ENCODE results near the gene KCNT2.

- TF ChIP-seq, protein P1, sequence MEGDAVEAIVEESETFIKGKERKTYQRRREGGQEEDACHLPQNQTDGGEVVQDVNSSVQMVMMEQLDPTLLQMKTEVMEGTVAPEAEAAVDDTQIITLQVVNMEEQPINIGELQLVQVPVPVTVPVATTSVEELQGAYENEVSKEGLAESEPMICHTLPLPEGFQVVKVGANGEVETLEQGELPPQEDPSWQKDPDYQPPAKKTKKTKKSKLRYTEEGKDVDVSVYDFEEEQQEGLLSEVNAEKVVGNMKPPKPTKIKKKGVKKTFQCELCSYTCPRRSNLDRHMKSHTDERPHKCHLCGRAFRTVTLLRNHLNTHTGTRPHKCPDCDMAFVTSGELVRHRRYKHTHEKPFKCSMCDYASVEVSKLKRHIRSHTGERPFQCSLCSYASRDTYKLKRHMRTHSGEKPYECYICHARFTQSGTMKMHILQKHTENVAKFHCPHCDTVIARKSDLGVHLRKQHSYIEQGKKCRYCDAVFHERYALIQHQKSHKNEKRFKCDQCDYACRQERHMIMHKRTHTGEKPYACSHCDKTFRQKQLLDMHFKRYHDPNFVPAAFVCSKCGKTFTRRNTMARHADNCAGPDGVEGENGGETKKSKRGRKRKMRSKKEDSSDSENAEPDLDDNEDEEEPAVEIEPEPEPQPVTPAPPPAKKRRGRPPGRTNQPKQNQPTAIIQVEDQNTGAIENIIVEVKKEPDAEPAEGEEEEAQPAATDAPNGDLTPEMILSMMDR (IDR thresholded peaks at IDR 0.05) = no peak
- TF ChIP-seq POLR2A (IDR thresholded peaks at IDR 0.05) = no peak
Measured at GRCh38 chr1:196573226-196573625, 35.0 kb downstream of the KCNT2 start.

All from esophagus squamous epithelium (tissue), 4 donors.